ENCODE data around the gene ZBTB7C. TPM values are rescaled to one million over a fixed set of nuclear protein-coding genes. Genes with fewer than 3 reads are reported as not detected.

Gene ZBTB7C
- total and polyA plus RNA-seq, 4 donors: 0.19 to 1.1 (median 0.45) TPM

- Histone ChIP-seq H3K36me3 (ENCODE audit: control insufficient read depth in 4 of 4, insufficient read depth in 3 of 4, low read depth in 1 of 4, low read length in 3 of 4) (no peaks in the 10 kb centered on the region), H3K27me3 (ENCODE audit: control insufficient read depth in 4 of 4, insufficient read depth in 4 of 4, low read length in 3 of 4) (no peaks in the 10 kb centered on the region), H3K9me3 (ENCODE audit: control insufficient read depth in 4 of 4, low read length in 3 of 4) (no peaks in the 10 kb centered on the region), H3K4me3 (ENCODE audit: low read depth in 1 of 3, low read length in 3 of 3) (no peak overlapping the region), H3K9ac (ENCODE audit: low read depth in 1 of 2, low read length in 2 of 2) (no peak overlapping the region), H3K27ac (ENCODE audit: low read depth in 1 of 2, low read length in 2 of 2) (no peak overlapping the region), H3K4me1 (ENCODE audit: control insufficient read depth in 4 of 4, insufficient read depth in 4 of 4, low read length in 3 of 4) (no peaks in the 10 kb centered on the region)
- DNase-seq (ENCODE audit: low spot score): no peak
- no peak for TF ChIP-seq GABPA (IDR thresholded peaks at IDR 0.05 in 1 of 2, conservative IDR thresholded peaks at IDR 0.05 in 1 of 2)
- no peak for TF ChIP-seq FOXA2 (IDR thresholded peaks at IDR 0.05)
- TF ChIP-seq EGR1 (IDR thresholded peaks at IDR 0.05; ENCODE audit: low read depth in 2 of 2): no peak
- TF ChIP-seq FOXA1 (IDR thresholded peaks at IDR 0.05): no peak
- TF ChIP-seq RAD21 (IDR thresholded peaks at IDR 0.05): no peak
- TF ChIP-seq JUND (IDR thresholded peaks at IDR 0.05): no peak
- no peak for TF ChIP-seq SP1 (IDR thresholded peaks at IDR 0.05)
- TF ChIP-seq REST (IDR thresholded peaks at IDR 0.05): no peak
- 59% methylated on average over 11 of the region's 11 CpGs for WGBS
These were observed 52.1 kb downstream of the ZBTB7C start for GRCh38 chr18:48356909-48357631.

GRCh38 chr18:48356151-48356745 lies 52.9 kb downstream of the ZBTB7C start:
- DNase-seq (ENCODE audit: low spot score): no peak
- WGBS: 83% methylated on average over 7 of the region's 7 CpGs
- Histone ChIP-seq H3K4me1 (ENCODE audit: control insufficient read depth in 4 of 4, insufficient read depth in 4 of 4, low read length in 3 of 4) (no peaks in the 10 kb centered on the region), H3K27me3 (ENCODE audit: control insufficient read depth in 4 of 4, insufficient read depth in 4 of 4, low read length in 3 of 4) (no peaks in the 10 kb centered on the region), H3K9ac (ENCODE audit: low read depth in 1 of 2, low read length in 2 of 2) (no peak overlapping the region), H3K36me3 (ENCODE audit: control insufficient read depth in 4 of 4, insufficient read depth in 3 of 4, low read depth in 1 of 4, low read length in 3 of 4) (no peaks in the 10 kb centered on the region), H3K4me3 (ENCODE audit: low read depth in 1 of 3, low read length in 3 of 3) (no peak overlapping the region), H3K27ac (ENCODE audit: low read depth in 1 of 2, low read length in 2 of 2) (no peak overlapping the region), H3K9me3 (ENCODE audit: control insufficient read depth in 4 of 4, low read length in 3 of 4) (no peaks in the 10 kb centered on the region)
- TF ChIP-seq CTCF (IDR thresholded peaks at IDR 0.05; ENCODE audit: low read depth, low read length, missing input control) (no peak), HNF4G (IDR thresholded peaks at IDR 0.05) (no peak), FOXA1 (IDR thresholded peaks at IDR 0.05) (no peak)

Data from liver (tissue), 9 donors.